SK-N-SH treated with all-trans-retinoic acid at 6 μM for 48 hours (cell line): ENCODE measurements around the gene HIVEP3.

Source experiments
- ATAC-seq: fragments of 200-7000 bp; cut with Tn5 transposase; 3 replicates; pipeline ENCODE4 v1.9.1; 2020; ENCODE audit warnings: mild to moderate bottlenecking, moderate library complexity
- BACH2 ChIP-seq: fragments of 250-450 bp; sonication (Bioruptor Pico); IDR thresholded peaks from 2 replicates; pipeline ENCODE4 v1.9.0; 2021; ENCODE audit warnings: mild to moderate bottlenecking, borderline replicate concordance
- CSDC2 ChIP-seq: fragments of 250-450 bp; sonication (Bioruptor Pico); IDR thresholded peaks from 2 replicates; pipeline ENCODE4 v1.5.0; 2020; ENCODE audit warnings: mild to moderate bottlenecking, moderate library complexity
- ESRRG ChIP-seq: fragments of 250-450 bp; sonication (Bioruptor Pico); IDR thresholded peaks from 2 replicates; pipeline ENCODE4 v1.6.1; 2021; ENCODE audit warnings: mild to moderate bottlenecking
- GLIS3 ChIP-seq: fragments of 250-450 bp; sonication (Bioruptor Pico); IDR thresholded peaks from 2 replicates; pipeline ENCODE4 v1.5.0; 2020; ENCODE audit warnings: mild to moderate bottlenecking, moderate library complexity
- ISL1 ChIP-seq: fragments of 250-450 bp; sonication (Bioruptor Pico); IDR thresholded peaks from 2 replicates; pipeline ENCODE4 v2.1.2; 2022; ENCODE audit warnings: mild to moderate bottlenecking, moderate library complexity
- OSR1 ChIP-seq: fragments of 250-450 bp; sonication (Bioruptor Pico); IDR thresholded peaks from 2 replicates; pipeline ENCODE4 v1.8.0; 2022; ENCODE audit warnings: moderate library complexity, mild to moderate bottlenecking, inconsistent platforms
- RARB ChIP-seq: fragments of 250-450 bp; sonication (Bioruptor Pico); IDR thresholded peaks from 2 replicates; pipeline ENCODE4 v1.8.0; 2021; ENCODE audit warnings: mild to moderate bottlenecking, moderate library complexity
- SNAI2 ChIP-seq: fragments of 250-450 bp; sonication (Bioruptor Pico); IDR thresholded peaks from 2 replicates; pipeline ENCODE4 v1.5.0; 2020; ENCODE audit warnings: mild to moderate bottlenecking, moderate library complexity
- TCF4 ChIP-seq: fragments of 250-450 bp; sonication (Bioruptor Pico); IDR thresholded peaks from 2 replicates; pipeline ENCODE4 v1.8.0; 2021; ENCODE audit warnings: mild to moderate bottlenecking, moderate library complexity, borderline replicate concordance
- TOX ChIP-seq: fragments of 250-450 bp; sonication (Bioruptor Pico); IDR thresholded peaks from 2 replicates; pipeline ENCODE4 v1.8.0; 2021; ENCODE audit warnings: mild to moderate bottlenecking, moderate library complexity, borderline replicate concordance
- ZFP3 ChIP-seq: fragments of 250-450 bp; sonication (Bioruptor Pico); IDR thresholded peaks from 2 replicates; pipeline ENCODE4 v1.5.0; 2020; ENCODE audit warnings: mild to moderate bottlenecking, moderate library complexity
- ZFP30 ChIP-seq: fragments of 450-650 bp; formaldehyde crosslinking; IDR thresholded peaks from 2 replicates; pipeline ENCODE4 v1.5.0; 2022; ENCODE audit warnings: mild to moderate bottlenecking, moderate library complexity
- ZNF70 ChIP-seq: fragments of 450-650 bp; formaldehyde crosslinking; IDR thresholded peaks from 2 replicates; pipeline ENCODE4 v1.5.0; 2020; ENCODE audit warnings: mild to moderate bottlenecking, moderate library complexity
- TF ChIP-seq, protein P1 (sequence below): fragments of 250-450 bp; sonication (Bioruptor Pico); IDR thresholded peaks from 2 replicates; pipeline ENCODE4 v1.5.0; 2020; ENCODE audit warnings: mild to moderate bottlenecking, moderate library complexity
- TF ChIP-seq, protein P2 (sequence below): fragments of 250-450 bp; sonication (Bioruptor Pico); IDR thresholded peaks from 2 replicates; pipeline ENCODE4 v1.8.0; 2021; ENCODE audit warnings: low read depth, mild to moderate bottlenecking, moderate library complexity, borderline replicate concordance
- TF ChIP-seq, protein P3 (sequence below): fragments of 250-450 bp; sonication (Bioruptor Pico); IDR thresholded peaks from 2 replicates; pipeline ENCODE4 v1.5.1; 2020; ENCODE audit warnings: low read depth, mild to moderate bottlenecking, moderate library complexity
- TF ChIP-seq, protein P4 (sequence below): fragments of 250-450 bp; sonication (Bioruptor Pico); IDR thresholded peaks from 2 replicates; pipeline ENCODE4 v1.8.0; 2020; ENCODE audit warnings: mild to moderate bottlenecking, moderate library complexity, borderline replicate concordance

The HIVEP3 gene

DNA sequence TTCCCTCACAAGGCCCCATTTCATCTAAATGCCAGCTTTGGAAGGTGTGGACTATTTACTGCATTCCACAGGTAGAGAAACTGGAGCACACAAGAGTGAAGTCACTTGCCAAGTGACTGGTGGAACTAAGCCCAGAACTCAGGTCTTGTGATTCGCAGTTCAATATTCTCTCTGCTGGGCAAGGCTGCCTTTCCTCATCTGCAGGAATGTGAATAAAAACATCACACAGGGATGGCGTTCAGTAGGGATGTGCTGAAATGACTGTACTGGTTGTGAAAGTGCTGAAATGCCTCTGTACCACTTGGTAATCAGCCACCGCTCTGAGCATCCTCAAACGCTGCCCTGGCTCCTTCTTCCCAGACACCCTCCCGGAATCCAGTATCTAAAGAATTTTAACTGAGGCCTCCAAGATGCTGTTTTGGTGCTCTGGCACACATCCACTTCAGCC lies 145.6 kb downstream of the HIVEP3 start:
- ATAC-seq, result peak; percentile 80

DNA sequence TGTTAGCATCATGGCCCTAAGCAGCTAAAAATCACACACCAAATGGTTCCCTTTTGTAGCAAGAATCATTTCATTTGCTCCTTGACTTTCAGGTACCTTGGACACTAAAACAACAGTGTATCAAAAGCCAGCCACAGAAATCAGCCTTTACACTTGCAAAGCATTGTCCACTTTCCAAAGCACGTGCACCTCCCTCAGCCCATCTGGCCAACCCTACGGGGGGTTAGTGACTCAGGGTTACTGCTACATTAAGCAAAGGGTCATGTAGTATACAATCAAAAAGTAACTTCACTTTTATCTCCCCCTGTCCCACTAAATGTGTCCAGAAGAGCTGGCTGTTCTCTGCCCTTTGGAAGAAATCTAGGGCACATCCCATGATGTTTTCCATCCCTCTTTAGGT lies 149.7 kb downstream of the HIVEP3 start:
- no peak for ATAC-seq
- TF ChIP-seq CSDC2, result no peak
- TF ChIP-seq, protein P1, sequence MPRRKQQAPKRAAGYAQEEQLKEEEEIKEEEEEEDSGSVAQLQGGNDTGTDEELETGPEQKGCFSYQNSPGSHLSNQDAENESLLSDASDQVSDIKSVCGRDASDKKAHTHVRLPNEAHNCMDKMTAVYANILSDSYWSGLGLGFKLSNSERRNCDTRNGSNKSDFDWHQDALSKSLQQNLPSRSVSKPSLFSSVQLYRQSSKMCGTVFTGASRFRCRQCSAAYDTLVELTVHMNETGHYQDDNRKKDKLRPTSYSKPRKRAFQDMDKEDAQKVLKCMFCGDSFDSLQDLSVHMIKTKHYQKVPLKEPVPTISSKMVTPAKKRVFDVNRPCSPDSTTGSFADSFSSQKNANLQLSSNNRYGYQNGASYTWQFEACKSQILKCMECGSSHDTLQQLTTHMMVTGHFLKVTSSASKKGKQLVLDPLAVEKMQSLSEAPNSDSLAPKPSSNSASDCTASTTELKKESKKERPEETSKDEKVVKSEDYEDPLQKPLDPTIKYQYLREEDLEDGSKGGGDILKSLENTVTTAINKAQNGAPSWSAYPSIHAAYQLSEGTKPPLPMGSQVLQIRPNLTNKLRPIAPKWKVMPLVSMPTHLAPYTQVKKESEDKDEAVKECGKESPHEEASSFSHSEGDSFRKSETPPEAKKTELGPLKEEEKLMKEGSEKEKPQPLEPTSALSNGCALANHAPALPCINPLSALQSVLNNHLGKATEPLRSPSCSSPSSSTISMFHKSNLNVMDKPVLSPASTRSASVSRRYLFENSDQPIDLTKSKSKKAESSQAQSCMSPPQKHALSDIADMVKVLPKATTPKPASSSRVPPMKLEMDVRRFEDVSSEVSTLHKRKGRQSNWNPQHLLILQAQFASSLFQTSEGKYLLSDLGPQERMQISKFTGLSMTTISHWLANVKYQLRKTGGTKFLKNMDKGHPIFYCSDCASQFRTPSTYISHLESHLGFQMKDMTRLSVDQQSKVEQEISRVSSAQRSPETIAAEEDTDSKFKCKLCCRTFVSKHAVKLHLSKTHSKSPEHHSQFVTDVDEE (CRISPR knock-in tag), result no peak
- TF ChIP-seq SNAI2 (CRISPR knock-in tag), result no peak
- TF ChIP-seq ESRRG, result no peak

More for the DNA sequence above, 145.6 kb downstream of the HIVEP3 start:
- TF ChIP-seq ISL1 (CRISPR knock-in tag), result no peak

DNA sequence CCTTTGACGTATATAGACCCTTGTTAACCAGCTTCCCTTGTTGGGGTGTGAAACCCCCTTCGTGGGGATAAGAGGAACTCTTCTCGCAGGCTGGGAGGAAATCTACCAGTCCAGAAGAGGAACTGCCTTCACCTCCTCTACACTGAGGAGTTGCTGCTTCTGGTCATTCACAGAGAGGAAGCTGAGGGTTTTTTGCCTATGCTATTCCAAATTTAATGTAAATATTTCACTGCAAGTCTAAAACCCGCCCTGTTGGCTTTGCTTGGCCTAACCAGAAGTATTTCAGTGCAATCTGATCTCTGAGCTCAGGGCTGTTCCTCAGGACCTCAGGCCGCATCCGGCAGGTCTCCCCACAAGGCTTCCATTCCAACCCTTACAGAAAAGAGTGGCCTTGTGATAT lies 150.1 kb downstream of the HIVEP3 start:
- ATAC-seq, result no peak
- no peak for TF ChIP-seq ZFP30 (CRISPR knock-in tag)
- TF ChIP-seq BACH2, result no peak
- no peak for TF ChIP-seq ISL1 (CRISPR knock-in tag)
- TF ChIP-seq RARB, result no peak
- TF ChIP-seq, protein P2, sequence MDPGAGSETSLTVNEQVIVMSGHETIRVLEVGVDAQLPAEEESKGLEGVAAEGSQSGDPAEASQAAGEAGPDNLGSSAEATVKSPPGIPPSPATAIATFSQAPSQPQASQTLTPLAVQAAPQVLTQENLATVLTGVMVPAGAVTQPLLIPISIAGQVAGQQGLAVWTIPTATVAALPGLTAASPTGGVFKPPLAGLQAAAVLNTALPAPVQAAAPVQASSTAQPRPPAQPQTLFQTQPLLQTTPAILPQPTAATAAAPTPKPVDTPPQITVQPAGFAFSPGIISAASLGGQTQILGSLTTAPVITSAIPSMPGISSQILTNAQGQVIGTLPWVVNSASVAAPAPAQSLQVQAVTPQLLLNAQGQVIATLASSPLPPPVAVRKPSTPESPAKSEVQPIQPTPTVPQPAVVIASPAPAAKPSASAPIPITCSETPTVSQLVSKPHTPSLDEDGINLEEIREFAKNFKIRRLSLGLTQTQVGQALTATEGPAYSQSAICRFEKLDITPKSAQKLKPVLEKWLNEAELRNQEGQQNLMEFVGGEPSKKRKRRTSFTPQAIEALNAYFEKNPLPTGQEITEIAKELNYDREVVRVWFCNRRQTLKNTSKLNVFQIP (CRISPR knock-in tag), result no peak
- TF ChIP-seq, protein P3, sequence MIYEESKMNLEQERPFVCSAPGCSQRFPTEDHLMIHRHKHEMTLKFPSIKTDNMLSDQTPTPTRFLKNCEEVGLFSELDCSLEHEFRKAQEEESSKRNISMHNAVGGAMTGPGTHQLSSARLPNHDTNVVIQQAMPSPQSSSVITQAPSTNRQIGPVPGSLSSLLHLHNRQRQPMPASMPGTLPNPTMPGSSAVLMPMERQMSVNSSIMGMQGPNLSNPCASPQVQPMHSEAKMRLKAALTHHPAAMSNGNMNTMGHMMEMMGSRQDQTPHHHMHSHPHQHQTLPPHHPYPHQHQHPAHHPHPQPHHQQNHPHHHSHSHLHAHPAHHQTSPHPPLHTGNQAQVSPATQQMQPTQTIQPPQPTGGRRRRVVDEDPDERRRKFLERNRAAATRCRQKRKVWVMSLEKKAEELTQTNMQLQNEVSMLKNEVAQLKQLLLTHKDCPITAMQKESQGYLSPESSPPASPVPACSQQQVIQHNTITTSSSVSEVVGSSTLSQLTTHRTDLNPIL (CRISPR knock-in tag), result no peak
- no peak for TF ChIP-seq ZFP3 (CRISPR knock-in tag)
- TF ChIP-seq OSR1 (CRISPR knock-in tag), result no peak
- no peak for TF ChIP-seq TCF4 (CRISPR knock-in tag)
- TF ChIP-seq, protein P4, sequence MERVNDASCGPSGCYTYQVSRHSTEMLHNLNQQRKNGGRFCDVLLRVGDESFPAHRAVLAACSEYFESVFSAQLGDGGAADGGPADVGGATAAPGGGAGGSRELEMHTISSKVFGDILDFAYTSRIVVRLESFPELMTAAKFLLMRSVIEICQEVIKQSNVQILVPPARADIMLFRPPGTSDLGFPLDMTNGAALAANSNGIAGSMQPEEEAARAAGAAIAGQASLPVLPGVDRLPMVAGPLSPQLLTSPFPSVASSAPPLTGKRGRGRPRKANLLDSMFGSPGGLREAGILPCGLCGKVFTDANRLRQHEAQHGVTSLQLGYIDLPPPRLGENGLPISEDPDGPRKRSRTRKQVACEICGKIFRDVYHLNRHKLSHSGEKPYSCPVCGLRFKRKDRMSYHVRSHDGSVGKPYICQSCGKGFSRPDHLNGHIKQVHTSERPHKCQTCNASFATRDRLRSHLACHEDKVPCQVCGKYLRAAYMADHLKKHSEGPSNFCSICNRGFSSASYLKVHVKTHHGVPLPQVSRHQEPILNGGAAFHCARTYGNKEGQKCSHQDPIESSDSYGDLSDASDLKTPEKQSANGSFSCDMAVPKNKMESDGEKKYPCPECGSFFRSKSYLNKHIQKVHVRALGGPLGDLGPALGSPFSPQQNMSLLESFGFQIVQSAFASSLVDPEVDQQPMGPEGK (CRISPR knock-in tag), result no peak
- no peak for TF ChIP-seq TOX (CRISPR knock-in tag)
- no peak for TF ChIP-seq SNAI2 (CRISPR knock-in tag)

DNA sequence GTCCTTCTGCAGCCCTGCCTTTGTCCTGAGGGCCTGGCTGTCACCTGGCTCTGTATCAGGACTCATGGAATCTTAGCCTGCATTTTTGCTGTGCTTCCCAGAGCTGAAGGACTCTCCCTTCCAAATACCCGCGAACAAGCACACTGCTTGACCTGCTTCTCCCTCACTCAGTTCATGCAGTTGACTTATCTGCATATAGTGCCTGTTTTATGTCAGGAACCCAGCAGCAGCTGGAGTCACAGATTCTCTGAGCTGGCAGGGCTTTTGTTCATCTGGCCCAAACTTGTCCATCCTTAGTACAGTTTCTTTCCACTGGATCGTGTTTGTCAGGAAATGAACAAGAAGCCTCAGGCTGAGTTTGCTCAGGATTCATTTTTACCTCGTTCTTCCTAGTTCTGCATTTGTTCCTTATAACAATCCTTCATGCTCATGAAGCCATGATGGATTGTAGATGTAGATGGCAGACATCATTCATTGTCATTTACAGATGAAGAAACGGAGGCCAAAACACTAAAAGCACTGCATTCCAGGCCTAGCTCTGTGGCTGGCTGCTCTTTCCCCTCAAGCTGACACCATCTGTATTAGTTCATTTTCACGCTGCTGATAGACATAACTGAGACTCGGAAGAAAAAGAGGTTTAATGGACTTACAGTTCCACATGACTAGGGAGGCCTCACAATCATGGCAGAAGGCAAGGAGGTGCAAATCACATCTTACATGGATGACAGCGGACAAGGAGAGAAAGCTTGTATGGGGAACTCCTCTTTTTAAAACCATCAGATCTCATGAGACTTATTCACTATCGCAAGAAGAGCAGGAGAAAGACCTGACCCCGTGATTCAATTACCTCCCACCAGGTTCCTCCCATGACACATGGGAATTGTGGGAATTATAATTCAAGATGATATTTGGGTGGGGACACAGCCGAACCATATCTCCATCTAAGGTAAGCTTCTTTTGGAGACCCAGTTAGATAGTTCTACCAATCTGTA lies 150.9 kb downstream of the HIVEP3 start:
- TF ChIP-seq RARB (no peak), ISL1 (CRISPR knock-in tag) (no peak), OSR1 (CRISPR knock-in tag) (no peak), ZNF70 (CRISPR knock-in tag) (no peak), GLIS3 (no peak), TCF4 (CRISPR knock-in tag) (no peak), ZFP30 (CRISPR knock-in tag) (no peak), TOX (CRISPR knock-in tag) (no peak)
- TF ChIP-seq, protein P1 (CRISPR knock-in tag), result no peak
- TF ChIP-seq, protein P4 (CRISPR knock-in tag), result no peak
- ATAC-seq, result no peak; the same call in 2 of the 3 replicates
